Measurements from ENCODE around the gene ARHGAP20.

ARHGAP20 gene

GRCh38 chr11:110738641-110739040, 26.4 kb upstream of the ARHGAP20 start:
- no peaks in the 10 kb centered on the region for H3K4me1 ChIP-seq (ENCODE audit: insufficient read depth, low read length)
- no peak overlapping the region for H3K4me3 ChIP-seq (ENCODE audit: low read length)
- no peaks in the 10 kb centered on the region for H3K9me3 ChIP-seq (ENCODE audit: insufficient read depth, low read depth, low read length)
- H3K36me3 ChIP-seq (ENCODE audit: insufficient read depth, low read depth, low read length) = no peaks in the 10 kb centered on the region
- no peak overlapping the region for H3K9ac ChIP-seq (ENCODE audit: low read depth, low read length)
- no peaks in the 10 kb centered on the region for H3K27me3 ChIP-seq (ENCODE audit: insufficient read depth, low read length)
- H3K27ac ChIP-seq (ENCODE audit: low read length) = no peak overlapping the region

GRCh38 chr11:110737593-110737992, 25.4 kb upstream of the ARHGAP20 start:
- no peak overlapping the region for H3K4me3 ChIP-seq (ENCODE audit: low read length)
- no peaks in the 10 kb centered on the region for H3K4me1 ChIP-seq (ENCODE audit: insufficient read depth, low read length)
- H3K9me3 ChIP-seq (ENCODE audit: insufficient read depth, low read depth, low read length) = no peaks in the 10 kb centered on the region
- H3K36me3 ChIP-seq (ENCODE audit: insufficient read depth, low read depth, low read length) = no peaks in the 10 kb centered on the region
- no peak overlapping the region for H3K9ac ChIP-seq (ENCODE audit: low read depth, low read length)
- H3K27me3 ChIP-seq (ENCODE audit: insufficient read depth, low read length) = no peaks in the 10 kb centered on the region
- H3K27ac ChIP-seq (ENCODE audit: low read length) = no peak overlapping the region

- no peaks in the 10 kb centered on the region for H3K27me3 ChIP-seq (ENCODE audit: insufficient read depth, low read length)
- no peak overlapping the region for H3K27ac ChIP-seq (ENCODE audit: low read length)
- H3K9ac ChIP-seq (ENCODE audit: low read depth, low read length) = no peak overlapping the region
- H3K4me3 ChIP-seq (ENCODE audit: low read length) = no peak overlapping the region
- H3K4me1 ChIP-seq (ENCODE audit: insufficient read depth, low read length) = no peaks in the 10 kb centered on the region
- H3K9me3 ChIP-seq (ENCODE audit: insufficient read depth, low read depth, low read length) = no peaks in the 10 kb centered on the region
- H3K36me3 ChIP-seq (ENCODE audit: insufficient read depth, low read depth, low read length) = no peaks in the 10 kb centered on the region
Measured at GRCh38 chr11:110736171-110736553, 23.9 kb upstream of the ARHGAP20 start.

GRCh38 chr11:110735455-110736170, 23.4 kb upstream of the ARHGAP20 start:
- Histone ChIP-seq H3K36me3 (ENCODE audit: insufficient read depth, low read depth, low read length) (no peaks in the 10 kb centered on the region), H3K27me3 (ENCODE audit: insufficient read depth, low read length) (no peaks in the 10 kb centered on the region), H3K9ac (ENCODE audit: low read depth, low read length) (no peak overlapping the region), H3K9me3 (ENCODE audit: insufficient read depth, low read depth, low read length) (no peaks in the 10 kb centered on the region), H3K4me3 (ENCODE audit: low read length) (no peak overlapping the region), H3K4me1 (ENCODE audit: insufficient read depth, low read length) (no peaks in the 10 kb centered on the region), H3K27ac (ENCODE audit: low read length) (no peak overlapping the region)

GRCh38 chr11:110734790-110735189, 22.6 kb upstream of the ARHGAP20 start:
- Histone ChIP-seq H3K9me3 (ENCODE audit: insufficient read depth, low read depth, low read length) (no peaks in the 10 kb centered on the region), H3K4me3 (ENCODE audit: low read length) (no peak overlapping the region), H3K27me3 (ENCODE audit: insufficient read depth, low read length) (no peaks in the 10 kb centered on the region), H3K36me3 (ENCODE audit: insufficient read depth, low read depth, low read length) (no peaks in the 10 kb centered on the region), H3K27ac (ENCODE audit: low read length) (no peak overlapping the region), H3K4me1 (ENCODE audit: insufficient read depth, low read length) (no peaks in the 10 kb centered on the region), H3K9ac (ENCODE audit: low read depth, low read length) (no peak overlapping the region; the same call in 1 of the 2 replicates)

- no peaks in the 10 kb centered on the region for H3K36me3 ChIP-seq (ENCODE audit: insufficient read depth, low read depth, low read length)
- H3K27ac ChIP-seq (ENCODE audit: low read length) = no peak overlapping the region
- no peak overlapping the region for H3K4me3 ChIP-seq (ENCODE audit: low read length)
- H3K4me1 ChIP-seq (ENCODE audit: insufficient read depth, low read length) = no peaks in the 10 kb centered on the region
- no peaks in the 10 kb centered on the region for H3K9me3 ChIP-seq (ENCODE audit: insufficient read depth, low read depth, low read length)
- H3K27me3 ChIP-seq (ENCODE audit: insufficient read depth, low read length) = no peaks in the 10 kb centered on the region
- H3K9ac ChIP-seq (ENCODE audit: low read depth, low read length) = no peak overlapping the region
Measured at GRCh38 chr11:110730773-110731172, 18.5 kb upstream of the ARHGAP20 start.

- H3K4me3 ChIP-seq (ENCODE audit: low read length) = no peak overlapping the region
- H3K9me3 ChIP-seq (ENCODE audit: insufficient read depth, low read depth, low read length) = no peaks in the 10 kb centered on the region
- no peak overlapping the region for H3K9ac ChIP-seq (ENCODE audit: low read depth, low read length)
- H3K4me1 ChIP-seq (ENCODE audit: insufficient read depth, low read length) = no peaks in the 10 kb centered on the region
- no peaks in the 10 kb centered on the region for H3K36me3 ChIP-seq (ENCODE audit: insufficient read depth, low read depth, low read length)
- H3K27ac ChIP-seq (ENCODE audit: low read length) = no peak overlapping the region
- no peaks in the 10 kb centered on the region for H3K27me3 ChIP-seq (ENCODE audit: insufficient read depth, low read length)
Measured at GRCh38 chr11:110728883-110729282, 16.6 kb upstream of the ARHGAP20 start.

- Histone ChIP-seq H3K9me3 (ENCODE audit: insufficient read depth, low read depth, low read length) (no peaks in the 10 kb centered on the region), H3K36me3 (ENCODE audit: insufficient read depth, low read depth, low read length) (no peaks in the 10 kb centered on the region), H3K4me3 (ENCODE audit: low read length) (no peak overlapping the region), H3K4me1 (ENCODE audit: insufficient read depth, low read length) (no peaks in the 10 kb centered on the region), H3K9ac (ENCODE audit: low read depth, low read length) (no peak overlapping the region), H3K27ac (ENCODE audit: low read length) (no peak overlapping the region), H3K27me3 (ENCODE audit: insufficient read depth, low read length) (no peaks in the 10 kb centered on the region)
Measured at GRCh38 chr11:110728476-110728875, 16.2 kb upstream of the ARHGAP20 start.

GRCh38 chr11:110724358-110724757, 12.1 kb upstream of the ARHGAP20 start:
- Histone ChIP-seq H3K36me3 (ENCODE audit: insufficient read depth, low read depth, low read length) (no peaks in the 10 kb centered on the region), H3K4me3 (ENCODE audit: low read length) (no peak overlapping the region), H3K27me3 (ENCODE audit: insufficient read depth, low read length) (0 out of 2 replicates have a peak, but pooled peaks cover 2% of the 10 kb centered on the region), H3K9ac (ENCODE audit: low read depth, low read length) (no peak overlapping the region), H3K27ac (ENCODE audit: low read length) (no peak overlapping the region), H3K4me1 (ENCODE audit: insufficient read depth, low read length) (no peaks in the 10 kb centered on the region), H3K9me3 (ENCODE audit: insufficient read depth, low read depth, low read length) (no peaks in the 10 kb centered on the region)

- Histone ChIP-seq H3K27me3 (ENCODE audit: insufficient read depth, low read length) (peaks cover 22% of the 10 kb centered on the region), H3K36me3 (ENCODE audit: insufficient read depth, low read depth, low read length) (no peaks in the 10 kb centered on the region), H3K9me3 (ENCODE audit: insufficient read depth, low read depth, low read length) (no peaks in the 10 kb centered on the region), H3K4me3 (ENCODE audit: low read length) (no peak overlapping the region), H3K4me1 (ENCODE audit: insufficient read depth, low read length) (no peaks in the 10 kb centered on the region), H3K27ac (ENCODE audit: low read length) (no peak overlapping the region), H3K9ac (ENCODE audit: low read depth, low read length) (no peak overlapping the region)
Measured at GRCh38 chr11:110720431-110721275, 8.4 kb upstream of the ARHGAP20 start.

GRCh38 chr11:110716361-110716760, 4.1 kb upstream of the ARHGAP20 start:
- no peak overlapping the region for H3K4me3 ChIP-seq (ENCODE audit: low read length)
- no peaks in the 10 kb centered on the region for H3K4me1 ChIP-seq (ENCODE audit: insufficient read depth, low read length)
- H3K27ac ChIP-seq (ENCODE audit: low read length) = no peak overlapping the region
- H3K9me3 ChIP-seq (ENCODE audit: insufficient read depth, low read depth, low read length) = no peaks in the 10 kb centered on the region
- H3K36me3 ChIP-seq (ENCODE audit: insufficient read depth, low read depth, low read length) = no peaks in the 10 kb centered on the region
- H3K9ac ChIP-seq (ENCODE audit: low read depth, low read length) = no peak overlapping the region
- H3K27me3 ChIP-seq (ENCODE audit: insufficient read depth, low read length) = peaks cover 64% of the 10 kb centered on the region

GRCh38 chr11:110715541-110715940, 3.3 kb upstream of the ARHGAP20 start:
- Histone ChIP-seq H3K27ac (ENCODE audit: low read length) (no peak overlapping the region), H3K9ac (ENCODE audit: low read depth, low read length) (no peak overlapping the region), H3K4me3 (ENCODE audit: low read length) (no peak overlapping the region), H3K27me3 (ENCODE audit: insufficient read depth, low read length) (peaks cover 72% of the 10 kb centered on the region), H3K36me3 (ENCODE audit: insufficient read depth, low read depth, low read length) (no peaks in the 10 kb centered on the region), H3K9me3 (ENCODE audit: insufficient read depth, low read depth, low read length) (no peaks in the 10 kb centered on the region), H3K4me1 (ENCODE audit: insufficient read depth, low read length) (peaks cover 3% of the 10 kb centered on the region; the same call in 1 of the 2 replicates)
